ENCODE measurements around the gene SERPINB10.

SERPINB10 gene

DNA sequence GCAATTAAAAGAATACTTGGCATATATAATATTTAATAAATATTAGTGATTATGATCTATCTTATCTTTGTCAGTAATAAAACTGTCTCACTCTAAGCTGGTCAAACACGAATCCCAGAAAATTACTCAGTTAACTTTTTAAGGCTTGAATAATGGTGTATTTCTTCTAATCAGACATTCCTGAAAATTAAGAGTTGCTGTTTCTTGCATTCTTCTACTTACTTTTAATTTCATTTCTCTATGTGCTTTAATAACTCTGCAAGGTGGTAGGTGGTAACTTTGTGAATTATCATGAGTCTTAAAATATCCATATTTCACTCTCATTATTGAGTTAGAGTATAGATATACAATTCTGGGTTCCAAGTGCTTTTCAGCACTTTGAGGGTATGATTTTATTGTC, 3.1 kb upstream of the SERPINB10 start:
- no peaks in the 10 kb centered on the region for H3K27me3 ChIP-seq (ENCODE audit: insufficient read depth, low read depth, severe bottlenecking)
- no peaks in the 10 kb centered on the region for H3K9me3 ChIP-seq (ENCODE audit: severe bottlenecking)
- H3K36me3 ChIP-seq: no peaks in the 10 kb centered on the region
- DNase-seq: no peak
- no peak overlapping the region for H3K4me3 ChIP-seq (ENCODE audit: low read depth, low read length)
- no peak overlapping the region for H3K27ac ChIP-seq
- TF ChIP-seq, protein P1, sequence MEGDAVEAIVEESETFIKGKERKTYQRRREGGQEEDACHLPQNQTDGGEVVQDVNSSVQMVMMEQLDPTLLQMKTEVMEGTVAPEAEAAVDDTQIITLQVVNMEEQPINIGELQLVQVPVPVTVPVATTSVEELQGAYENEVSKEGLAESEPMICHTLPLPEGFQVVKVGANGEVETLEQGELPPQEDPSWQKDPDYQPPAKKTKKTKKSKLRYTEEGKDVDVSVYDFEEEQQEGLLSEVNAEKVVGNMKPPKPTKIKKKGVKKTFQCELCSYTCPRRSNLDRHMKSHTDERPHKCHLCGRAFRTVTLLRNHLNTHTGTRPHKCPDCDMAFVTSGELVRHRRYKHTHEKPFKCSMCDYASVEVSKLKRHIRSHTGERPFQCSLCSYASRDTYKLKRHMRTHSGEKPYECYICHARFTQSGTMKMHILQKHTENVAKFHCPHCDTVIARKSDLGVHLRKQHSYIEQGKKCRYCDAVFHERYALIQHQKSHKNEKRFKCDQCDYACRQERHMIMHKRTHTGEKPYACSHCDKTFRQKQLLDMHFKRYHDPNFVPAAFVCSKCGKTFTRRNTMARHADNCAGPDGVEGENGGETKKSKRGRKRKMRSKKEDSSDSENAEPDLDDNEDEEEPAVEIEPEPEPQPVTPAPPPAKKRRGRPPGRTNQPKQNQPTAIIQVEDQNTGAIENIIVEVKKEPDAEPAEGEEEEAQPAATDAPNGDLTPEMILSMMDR (IDR thresholded peaks at IDR 0.05; ENCODE audit: low read depth, low read length): no peak

DNA sequence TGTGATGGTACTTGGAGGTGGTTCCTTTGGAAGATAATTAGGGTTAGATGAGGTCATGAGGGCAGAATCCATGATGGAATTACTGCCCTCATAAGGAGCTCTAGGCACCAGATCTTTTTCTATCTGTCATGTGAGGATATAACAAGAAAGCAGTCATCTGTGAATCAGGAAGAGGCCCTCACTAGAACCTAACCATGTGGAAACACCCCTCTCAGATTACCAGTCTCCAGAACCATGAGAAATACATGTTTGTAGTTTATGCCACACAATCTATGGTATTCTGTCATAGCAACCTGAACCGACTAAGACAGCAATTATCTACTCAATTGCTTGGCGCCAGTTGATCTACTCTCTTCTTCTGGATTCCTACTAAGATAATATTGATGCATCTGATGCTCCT, 2.4 kb upstream of the SERPINB10 start:
- no peak for DNase-seq
- H3K27ac ChIP-seq: no peak overlapping the region

DNA sequence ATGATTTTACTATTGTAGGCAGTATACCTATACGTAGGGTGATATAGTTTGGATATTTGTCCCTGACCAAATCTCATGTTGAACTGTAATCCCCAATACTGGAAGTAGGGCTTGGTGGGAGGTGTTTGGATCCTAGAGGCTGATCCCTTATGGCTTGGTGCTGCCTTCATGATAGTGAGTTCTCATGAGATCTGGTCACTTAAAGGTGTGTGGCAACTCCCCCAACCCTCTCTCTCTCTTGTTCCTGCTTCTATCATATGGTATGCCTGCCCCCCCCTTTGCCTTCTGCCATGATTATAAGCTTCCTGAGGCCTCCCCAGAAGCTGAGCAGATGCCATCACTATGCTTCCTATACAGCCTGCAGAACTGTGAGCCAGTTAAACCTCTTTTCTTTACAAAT, 1.7 kb upstream of the SERPINB10 start:
- Histone ChIP-seq H3K27ac (no peak overlapping the region), H3K27me3 (ENCODE audit: insufficient read depth, low read depth, severe bottlenecking) (no peaks in the 10 kb centered on the region), H3K36me3 (no peaks in the 10 kb centered on the region), H3K9me3 (ENCODE audit: severe bottlenecking) (no peaks in the 10 kb centered on the region), H3K4me3 (ENCODE audit: low read depth, low read length) (no peak overlapping the region)
- TF ChIP-seq, protein P1 (IDR thresholded peaks at IDR 0.05; ENCODE audit: low read depth, low read length): no peak
- no peak for DNase-seq

More for the DNA sequence above, 2.4 kb upstream of the SERPINB10 start:
- Histone ChIP-seq H3K27me3 (ENCODE audit: insufficient read depth, low read depth, severe bottlenecking) (no peaks in the 10 kb centered on the region), H3K36me3 (no peaks in the 10 kb centered on the region), H3K4me3 (ENCODE audit: low read depth, low read length) (no peak overlapping the region), H3K9me3 (ENCODE audit: severe bottlenecking) (no peaks in the 10 kb centered on the region)
- TF ChIP-seq, protein P1 (IDR thresholded peaks at IDR 0.05; ENCODE audit: low read depth, low read length): no peak

DNA sequence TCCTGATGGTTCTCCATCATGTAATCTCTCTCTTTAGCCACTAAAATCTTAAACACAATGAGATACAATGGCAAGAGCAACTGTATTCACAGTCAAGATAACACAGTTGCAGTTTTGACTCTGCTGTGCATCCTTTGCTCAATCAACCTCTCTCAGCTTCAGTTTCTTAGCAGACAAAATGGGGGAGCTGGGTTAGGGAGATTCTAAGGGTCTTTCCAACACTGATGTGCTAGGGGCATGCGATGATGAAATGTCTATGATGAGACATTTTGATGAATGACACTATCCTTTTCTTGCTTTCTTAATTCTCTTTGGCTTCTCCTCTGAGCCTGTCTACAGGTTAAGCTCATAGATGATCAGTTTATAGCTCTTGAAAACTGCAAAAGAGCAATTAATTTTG, 1.1 kb downstream of the SERPINB10 start:
- no peak for DNase-seq
- Histone ChIP-seq H3K9me3 (ENCODE audit: severe bottlenecking) (no peaks in the 10 kb centered on the region), H3K4me3 (ENCODE audit: low read depth, low read length) (no peak overlapping the region), H3K36me3 (no peaks in the 10 kb centered on the region), H3K27me3 (ENCODE audit: insufficient read depth, low read depth, severe bottlenecking) (no peaks in the 10 kb centered on the region), H3K27ac (no peak overlapping the region)
- TF ChIP-seq, protein P1 (IDR thresholded peaks at IDR 0.05; ENCODE audit: low read depth, low read length): no peak

DNA sequence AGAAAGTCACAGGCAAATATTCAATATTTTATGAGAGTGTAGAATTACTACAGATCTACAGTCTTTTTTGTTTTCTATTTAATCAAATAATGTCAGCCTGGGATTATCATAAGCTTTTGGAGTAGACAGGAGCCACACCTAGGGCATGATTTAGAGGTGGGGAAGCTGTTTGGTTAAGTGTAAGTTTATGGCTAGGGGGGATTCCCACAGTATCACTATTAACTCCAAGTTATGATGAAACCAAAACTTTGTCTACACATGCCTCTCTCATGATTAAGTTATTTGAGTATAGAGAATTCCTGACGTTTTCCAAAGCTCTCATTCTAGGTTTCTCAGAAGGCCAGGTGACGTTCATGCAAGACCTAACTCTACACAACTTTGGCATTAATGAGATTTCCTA, 2.1 kb downstream of the SERPINB10 start:
- Histone ChIP-seq H3K4me3 (ENCODE audit: low read depth, low read length) (no peak overlapping the region), H3K27ac (no peak overlapping the region), H3K27me3 (ENCODE audit: insufficient read depth, low read depth, severe bottlenecking) (no peaks in the 10 kb centered on the region), H3K9me3 (ENCODE audit: severe bottlenecking) (no peaks in the 10 kb centered on the region), H3K36me3 (no peaks in the 10 kb centered on the region)
- TF ChIP-seq, protein P1 (IDR thresholded peaks at IDR 0.05; ENCODE audit: low read depth, low read length): no peak
- no peak for DNase-seq

DNA sequence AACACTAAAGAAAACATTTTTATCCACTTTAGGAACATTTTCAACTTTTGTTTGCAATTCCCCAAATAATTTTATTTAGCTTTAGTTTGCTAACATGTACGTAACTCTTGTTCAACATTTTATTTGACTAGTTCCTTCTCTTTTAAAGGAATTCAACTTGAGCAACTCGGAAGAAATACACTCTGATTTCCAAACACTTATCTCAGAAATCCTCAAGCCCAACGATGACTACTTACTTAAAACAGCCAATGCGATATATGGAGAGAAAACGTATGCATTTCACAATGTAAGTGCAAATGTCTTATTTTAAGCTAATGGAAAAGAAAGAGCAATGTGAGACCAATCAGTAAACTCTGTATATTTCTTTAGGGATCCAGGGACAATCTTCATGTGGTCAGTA, 10.1 kb downstream of the SERPINB10 start:
- Histone ChIP-seq H3K36me3 (no peaks in the 10 kb centered on the region), H3K27me3 (ENCODE audit: insufficient read depth, low read depth, severe bottlenecking) (no peaks in the 10 kb centered on the region), H3K4me3 (ENCODE audit: low read depth, low read length) (no peak overlapping the region), H3K9me3 (ENCODE audit: severe bottlenecking) (no peaks in the 10 kb centered on the region), H3K27ac (no peak overlapping the region)
- no peak for DNase-seq
- TF ChIP-seq, protein P1 (IDR thresholded peaks at IDR 0.05; ENCODE audit: low read depth, low read length): no peak
